Suprapubic skin (tissue), 4 donors: ENCODE results near the gene FCMR.

Experiments used
- EP300 ChIP-seq: sonication (generic); formaldehyde crosslinking; IDR thresholded peaks from one replicate; pipeline ENCODE4 v1.6.1; 2017; ENCODE audit warnings: antibody characterized with exemption
- POLR2A ChIP-seq, 2 donors: fragments of 450-650 bp; IDR thresholded peaks; one replicate each; pipeline ENCODE4 v1.6.1; 2017; ENCODE audit warnings: antibody characterized with exemption in 2 of 2, mild to moderate bottlenecking in 2 of 2, moderate library complexity in 2 of 2
- POLR2AphosphoS5 ChIP-seq, 3 donors: sonication (generic); formaldehyde crosslinking; IDR thresholded peaks; one replicate each; pipeline ENCODE4 v1.6.1; 2017; ENCODE audit warnings: antibody characterized with exemption in 3 of 3
- TF ChIP-seq, protein P1 (sequence below), 2 donors: fragments of 200-600 bp in 1 of 2; fragments of 450-650 bp in 1 of 2; sonication (generic) in 1 of 2; IDR thresholded peaks; one replicate each; pipeline ENCODE4 v1.5.1; 2016 to 2019; ENCODE audit warnings: antibody characterized with exemption in 2 of 2, mild to moderate bottlenecking in 1 of 2, moderate library complexity in 1 of 2

DNA sequence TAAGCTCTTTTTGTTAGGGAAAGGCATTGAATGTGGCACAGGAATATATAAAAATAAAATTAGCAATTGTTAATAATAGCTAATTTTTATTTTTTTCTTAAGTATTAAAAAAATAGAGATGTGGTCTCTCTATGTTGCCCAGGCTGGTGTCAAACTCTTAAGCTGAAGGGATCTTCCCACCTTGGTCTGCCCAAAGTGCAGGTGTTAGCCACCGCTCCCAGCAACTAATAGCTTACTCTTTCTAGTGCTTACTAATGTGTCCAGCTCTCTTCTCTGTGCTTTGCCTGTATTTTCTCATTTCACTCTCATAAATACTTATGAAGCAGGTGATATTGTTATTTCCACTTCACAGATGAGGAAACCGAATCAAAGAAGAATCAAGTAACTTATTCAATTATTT lies 37.9 kb downstream of the FCMR start:
- TF ChIP-seq, protein P1, sequence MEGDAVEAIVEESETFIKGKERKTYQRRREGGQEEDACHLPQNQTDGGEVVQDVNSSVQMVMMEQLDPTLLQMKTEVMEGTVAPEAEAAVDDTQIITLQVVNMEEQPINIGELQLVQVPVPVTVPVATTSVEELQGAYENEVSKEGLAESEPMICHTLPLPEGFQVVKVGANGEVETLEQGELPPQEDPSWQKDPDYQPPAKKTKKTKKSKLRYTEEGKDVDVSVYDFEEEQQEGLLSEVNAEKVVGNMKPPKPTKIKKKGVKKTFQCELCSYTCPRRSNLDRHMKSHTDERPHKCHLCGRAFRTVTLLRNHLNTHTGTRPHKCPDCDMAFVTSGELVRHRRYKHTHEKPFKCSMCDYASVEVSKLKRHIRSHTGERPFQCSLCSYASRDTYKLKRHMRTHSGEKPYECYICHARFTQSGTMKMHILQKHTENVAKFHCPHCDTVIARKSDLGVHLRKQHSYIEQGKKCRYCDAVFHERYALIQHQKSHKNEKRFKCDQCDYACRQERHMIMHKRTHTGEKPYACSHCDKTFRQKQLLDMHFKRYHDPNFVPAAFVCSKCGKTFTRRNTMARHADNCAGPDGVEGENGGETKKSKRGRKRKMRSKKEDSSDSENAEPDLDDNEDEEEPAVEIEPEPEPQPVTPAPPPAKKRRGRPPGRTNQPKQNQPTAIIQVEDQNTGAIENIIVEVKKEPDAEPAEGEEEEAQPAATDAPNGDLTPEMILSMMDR (IDR thresholded peaks at IDR 0.05), result no peak
- TF ChIP-seq EP300 (no peak), POLR2A (IDR thresholded peaks at IDR 0.05) (no peak), POLR2AphosphoS5 (IDR thresholded peaks at IDR 0.05) (no peak)
